ENCODE results near the gene SPECC1.
"Not testable (repeated sequence)": the region's sequence is repeated elsewhere in the genome, so short reads cannot be mapped to it uniquely, and the experiment has no call there.

The SPECC1 gene

GRCh38 chr17:20142268-20142667 lies 133.1 kb downstream of the SPECC1 start:
- DNase-seq = no peak

- DNase-seq = no peak
Measured at GRCh38 chr17:20143740-20144139, 134.6 kb downstream of the SPECC1 start.

- no peak for DNase-seq
Measured at GRCh38 chr17:20145567-20145966, 136.4 kb downstream of the SPECC1 start.

GRCh38 chr17:20149251-20149650 lies 140.1 kb downstream of the SPECC1 start:
- DNase-seq = no peak

GRCh38 chr17:20151174-20151573 lies 142.0 kb downstream of the SPECC1 start:
- DNase-seq = no peak

- no peak for DNase-seq
Measured at GRCh38 chr17:20153231-20153630, 144.1 kb downstream of the SPECC1 start.

GRCh38 chr17:20154286-20155000 lies 145.3 kb downstream of the SPECC1 start:
- DNase-seq = no peak

GRCh38 chr17:20155258-20156195 lies 146.4 kb downstream of the SPECC1 start:
- peak; percentile 69 to 82 for DNase-seq

GRCh38 chr17:20156196-20157000 lies 147.2 kb downstream of the SPECC1 start:
- DNase-seq = no peak

- DNase-seq = no peak
Measured at GRCh38 chr17:20157001-20157310, 147.8 kb downstream of the SPECC1 start.

- no peak for DNase-seq
Measured at GRCh38 chr17:20158580-20158979, 149.4 kb downstream of the SPECC1 start.

- no peak for DNase-seq
Measured at GRCh38 chr17:20159406-20160069, 150.4 kb downstream of the SPECC1 start.

GRCh38 chr17:20165516-20165915 lies 156.4 kb downstream of the SPECC1 start:
- DNase-seq = not testable (repeated sequence)

- DNase-seq = no peak
Measured at GRCh38 chr17:20170085-20170484, 160.9 kb downstream of the SPECC1 start.

- no peak for DNase-seq
Measured at GRCh38 chr17:20171741-20172365, 162.7 kb downstream of the SPECC1 start.

- no peak for DNase-seq
Measured at GRCh38 chr17:20172376-20172775, 163.2 kb downstream of the SPECC1 start.

- DNase-seq = no peak
Measured at GRCh38 chr17:20173091-20173490, 163.9 kb downstream of the SPECC1 start.

- DNase-seq = no peak
Measured at GRCh38 chr17:20174588-20175265, 165.6 kb downstream of the SPECC1 start.

GRCh38 chr17:20179041-20179440 lies 169.9 kb downstream of the SPECC1 start:
- DNase-seq = no peak

- no peak for DNase-seq
Measured at GRCh38 chr17:20180661-20181060, 171.5 kb downstream of the SPECC1 start.

- no peak for DNase-seq
Measured at GRCh38 chr17:20184181-20184580, 175.0 kb downstream of the SPECC1 start.

All from Kasumi-1 (cell line).